Immature natural killer cell (primary cell): Measurements from ENCODE around the gene OSBPL2. TPM values are rescaled to one million over a fixed set of nuclear protein-coding genes. Genes with fewer than 3 reads are reported as not detected.

Experiments used
- DNase-seq, 3 donors: peaks; one replicate each; pipeline ENCODE4 v3.0.0; 2022; ENCODE audit warnings: mixed read lengths in 1 of 3
- H3K27ac Mint-ChIP-seq, 6 donors: one replicate each; pipeline ENCODE4 v1.8.0; 2020; ENCODE audit warnings: mixed read lengths in 6 of 6, mild to moderate bottlenecking in 5 of 6, inconsistent platforms in 4 of 6, moderate library complexity in 3 of 6
- H3K27me3 Mint-ChIP-seq, 3 donors: one replicate each; pipeline ENCODE4 v1.8.0; 2020 to 2021; ENCODE audit warnings: low read depth in 3 of 3, mild to moderate bottlenecking in 3 of 3, mixed read lengths in 3 of 3, moderate library complexity in 3 of 3, inconsistent platforms in 1 of 3
- H3K36me3 Mint-ChIP-seq, 3 donors: one replicate each; pipeline ENCODE4 v1.8.0; 2020; ENCODE audit warnings: mixed read lengths in 3 of 3, inconsistent platforms in 2 of 3, mild to moderate bottlenecking in 2 of 3
- H3K4me1 Mint-ChIP-seq, 2 donors: one replicate each; pipeline ENCODE4 v1.8.0; 2020; ENCODE audit warnings: inconsistent platforms in 2 of 2, mild to moderate bottlenecking in 2 of 2, mixed read lengths in 2 of 2, moderate library complexity in 1 of 2
- H3K4me3 Mint-ChIP-seq, 5 donors: one replicate each; pipeline ENCODE4 v1.8.0; 2020; ENCODE audit warnings: mild to moderate bottlenecking in 5 of 5, mixed read lengths in 5 of 5, inconsistent platforms in 3 of 5, moderate library complexity in 3 of 5
- H3K9me3 Mint-ChIP-seq, 6 donors: one replicate each; pipeline ENCODE4 v1.8.0; 2020; ENCODE audit warnings: mild to moderate bottlenecking in 6 of 6, mixed read lengths in 6 of 6, inconsistent platforms in 4 of 6, moderate library complexity in 3 of 6
- polyA plus RNA-seq, 3 donors: library from polyadenylated mRNA; unstranded; fragments of 300-500 nt; fragmentation: Illumina TruSeq; gene quantifications; one replicate each; pipeline ENCODE4 v1.2.3, GENCODE V29; 2021

The OSBPL2 gene
- polyA plus RNA-seq, 3 donors from 2014 or later = 17.9 to 45.2 (median 24.5) TPM

- no peaks in the 10 kb centered on the region for H3K4me1 Mint-ChIP-seq
- H3K36me3 Mint-ChIP-seq = no peaks in the 10 kb centered on the region
- no peak overlapping the region for H3K4me3 Mint-ChIP-seq
- no peak overlapping the region for H3K27ac Mint-ChIP-seq
- no peak for DNase-seq
- H3K27me3 Mint-ChIP-seq = no peaks in the 10 kb centered on the region
- no peaks in the 10 kb centered on the region for H3K9me3 Mint-ChIP-seq
These were observed 73.7 kb downstream of the OSBPL2 start for GRCh38 chr20:62311832-62312661.

- H3K4me1 Mint-ChIP-seq = no peaks in the 10 kb centered on the region
- no peaks in the 10 kb centered on the region for H3K9me3 Mint-ChIP-seq
- no peak for DNase-seq
- H3K4me3 Mint-ChIP-seq = no peak overlapping the region
- H3K27ac Mint-ChIP-seq = no peak overlapping the region
- H3K36me3 Mint-ChIP-seq = no peaks in the 10 kb centered on the region
- no peaks in the 10 kb centered on the region for H3K27me3 Mint-ChIP-seq
These were observed 74.3 kb downstream of the OSBPL2 start for GRCh38 chr20:62312662-62312977.

GRCh38 chr20:62313021-62313420 lies 74.7 kb downstream of the OSBPL2 start:
- H3K4me3 Mint-ChIP-seq = no peak overlapping the region
- no peaks in the 10 kb centered on the region for H3K36me3 Mint-ChIP-seq
- DNase-seq = no peak
- H3K27ac Mint-ChIP-seq = no peak overlapping the region
- no peaks in the 10 kb centered on the region for H3K4me1 Mint-ChIP-seq
- H3K27me3 Mint-ChIP-seq = no peaks in the 10 kb centered on the region
- no peaks in the 10 kb centered on the region for H3K9me3 Mint-ChIP-seq

- no peaks in the 10 kb centered on the region for H3K9me3 Mint-ChIP-seq
- no peaks in the 10 kb centered on the region for H3K36me3 Mint-ChIP-seq
- no peak for DNase-seq
- H3K4me3 Mint-ChIP-seq = no peak overlapping the region
- H3K4me1 Mint-ChIP-seq = no peaks in the 10 kb centered on the region
- no peaks in the 10 kb centered on the region for H3K27me3 Mint-ChIP-seq
- no peak overlapping the region for H3K27ac Mint-ChIP-seq
These were observed 75.4 kb downstream of the OSBPL2 start for GRCh38 chr20:62313460-62314338.

GRCh38 chr20:62314339-62314638 lies 76.0 kb downstream of the OSBPL2 start:
- DNase-seq = no peak
- no peaks in the 10 kb centered on the region for H3K4me1 Mint-ChIP-seq
- H3K27ac Mint-ChIP-seq = no peak overlapping the region
- no peak overlapping the region for H3K4me3 Mint-ChIP-seq
- H3K27me3 Mint-ChIP-seq = peaks cover 0 to 2% (median 0%) of the 10 kb centered on the region in 3 donors
- H3K9me3 Mint-ChIP-seq = no peaks in the 10 kb centered on the region
- no peaks in the 10 kb centered on the region for H3K36me3 Mint-ChIP-seq

- no peaks in the 10 kb centered on the region for H3K4me1 Mint-ChIP-seq
These were observed 76.5 kb downstream of the OSBPL2 start for GRCh38 chr20:62314711-62315302.

GRCh38 chr20:62315773-62316172 lies 77.5 kb downstream of the OSBPL2 start:
- no peaks in the 10 kb centered on the region for H3K4me1 Mint-ChIP-seq
- H3K27ac Mint-ChIP-seq = no peak overlapping the region
- H3K9me3 Mint-ChIP-seq = no peaks in the 10 kb centered on the region
- H3K4me3 Mint-ChIP-seq = no peak overlapping the region
- DNase-seq = no peak
- no peaks in the 10 kb centered on the region for H3K36me3 Mint-ChIP-seq
- peaks cover 0 to 6% (median 0%) of the 10 kb centered on the region in 3 donors for H3K27me3 Mint-ChIP-seq

More at GRCh38 chr20:62314711-62315302, 76.5 kb downstream of the OSBPL2 start:
- no peaks in the 10 kb centered on the region for H3K36me3 Mint-ChIP-seq
- H3K9me3 Mint-ChIP-seq = no peaks in the 10 kb centered on the region
- no peak overlapping the region for H3K27ac Mint-ChIP-seq
- H3K27me3 Mint-ChIP-seq = peaks cover 0 to 4% (median 0%) of the 10 kb centered on the region in 3 donors
- no peak for DNase-seq
- H3K4me3 Mint-ChIP-seq = no peak overlapping the region

GRCh38 chr20:62316331-62317166 lies 78.2 kb downstream of the OSBPL2 start:
- no peak overlapping the region for H3K4me3 Mint-ChIP-seq
- no peaks in the 10 kb centered on the region for H3K4me1 Mint-ChIP-seq
- no peak overlapping the region for H3K27ac Mint-ChIP-seq
- H3K36me3 Mint-ChIP-seq = no peaks in the 10 kb centered on the region
- DNase-seq = no peak
- peaks cover 0 to 6% (median 0%) of the 10 kb centered on the region in 3 donors for H3K27me3 Mint-ChIP-seq
- H3K9me3 Mint-ChIP-seq = no peaks in the 10 kb centered on the region

GRCh38 chr20:62317167-62317655 lies 78.9 kb downstream of the OSBPL2 start:
- no peak overlapping the region for H3K27ac Mint-ChIP-seq
- H3K9me3 Mint-ChIP-seq = no peaks in the 10 kb centered on the region

GRCh38 chr20:62318400-62319345 lies 80.4 kb downstream of the OSBPL2 start:
- Mint-ChIP-seq H3K27ac (no peak overlapping the region), H3K36me3 (no peaks in the 10 kb centered on the region)
- no peak for DNase-seq

More at GRCh38 chr20:62317167-62317655, 78.9 kb downstream of the OSBPL2 start:
- no peaks in the 10 kb centered on the region for H3K4me1 Mint-ChIP-seq
- no peak overlapping the region for H3K4me3 Mint-ChIP-seq
- no peaks in the 10 kb centered on the region for H3K36me3 Mint-ChIP-seq
- DNase-seq = no peak
- peaks cover 0 to 8% (median 0%) of the 10 kb centered on the region in 3 donors for H3K27me3 Mint-ChIP-seq

GRCh38 chr20:62319346-62319909 lies 81.1 kb downstream of the OSBPL2 start:
- H3K27ac Mint-ChIP-seq = peak overlapping the region in 1 of 6 donors; percentile 45
- no peak overlapping the region for H3K4me3 Mint-ChIP-seq
- peaks cover 0 to 8% (median 0%) of the 10 kb centered on the region in 3 donors for H3K27me3 Mint-ChIP-seq
- H3K4me1 Mint-ChIP-seq = no peaks in the 10 kb centered on the region
- no peak for DNase-seq
- no peaks in the 10 kb centered on the region for H3K36me3 Mint-ChIP-seq
- no peaks in the 10 kb centered on the region for H3K9me3 Mint-ChIP-seq

More at GRCh38 chr20:62318400-62319345, 80.4 kb downstream of the OSBPL2 start:
- peaks cover 0 to 8% (median 0%) of the 10 kb centered on the region in 3 donors for H3K27me3 Mint-ChIP-seq
- H3K4me3 Mint-ChIP-seq = no peak overlapping the region
- no peaks in the 10 kb centered on the region for H3K4me1 Mint-ChIP-seq
- H3K9me3 Mint-ChIP-seq = no peaks in the 10 kb centered on the region
